Measurements from ENCODE around the gene RGS6.

RGS6 gene

DNA sequence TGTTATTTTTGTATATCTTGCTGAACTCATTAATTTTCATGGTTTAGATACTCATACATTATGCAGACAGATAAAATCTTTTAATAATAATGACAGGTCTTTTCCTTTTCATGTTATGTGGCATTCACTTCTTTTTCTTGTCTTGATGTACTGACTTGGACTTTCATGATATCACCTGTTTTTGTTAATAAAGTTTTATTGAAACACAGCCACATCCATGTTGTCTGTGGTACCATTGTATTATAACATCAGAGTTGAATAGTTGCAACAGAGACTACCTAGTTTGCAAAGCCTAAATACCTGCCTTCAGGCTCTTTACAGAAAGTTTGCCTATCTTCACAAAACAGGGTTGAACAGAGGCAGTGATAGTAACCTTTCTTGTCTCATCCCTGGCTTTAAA is 85.1 kb downstream of the RGS6 start:
- DNase-seq, result no peak

DNA sequence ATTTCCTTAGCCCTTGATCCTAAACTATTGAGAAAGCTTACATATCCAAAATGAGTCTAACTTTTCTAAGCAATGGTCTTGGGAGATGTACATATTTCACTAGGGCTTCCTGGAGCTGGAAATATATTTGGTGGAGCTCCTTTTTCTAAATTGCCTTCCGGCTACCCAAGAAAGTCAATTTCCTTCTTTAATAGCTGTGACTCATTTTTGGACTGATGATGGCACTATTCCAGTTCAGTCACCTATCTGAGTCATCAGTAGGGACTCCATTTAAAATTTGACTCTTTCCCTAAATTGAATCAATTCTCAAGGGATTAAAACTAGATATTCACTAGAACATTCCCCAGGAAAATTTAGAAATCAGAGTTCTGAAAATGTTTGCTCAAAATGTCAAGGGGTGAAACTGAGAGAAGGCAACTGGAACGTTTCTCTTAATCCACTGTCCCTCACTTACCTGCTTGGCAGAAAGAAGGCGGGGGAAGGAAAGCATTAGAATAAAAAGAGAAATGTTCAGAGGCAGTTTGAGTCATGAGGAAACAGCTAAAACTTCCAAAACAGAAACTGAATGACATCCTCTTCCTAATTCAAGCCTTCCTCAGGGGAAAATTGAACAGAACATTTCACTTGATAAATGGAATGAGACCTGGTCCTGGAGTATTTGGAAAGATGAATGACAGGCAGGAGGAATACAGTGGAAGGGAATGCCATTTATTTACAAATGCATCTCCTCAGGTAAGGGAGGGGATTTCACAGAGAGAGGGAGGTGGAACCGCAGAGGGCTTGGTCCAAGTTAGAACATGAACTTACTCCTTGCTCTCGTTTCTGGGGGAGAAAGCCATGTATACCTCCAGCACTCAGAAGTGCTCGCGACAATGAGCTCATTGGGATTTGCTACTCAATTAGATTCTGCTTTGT is 91.2 kb downstream of the RGS6 start:
- DNase-seq, result no peak

DNA sequence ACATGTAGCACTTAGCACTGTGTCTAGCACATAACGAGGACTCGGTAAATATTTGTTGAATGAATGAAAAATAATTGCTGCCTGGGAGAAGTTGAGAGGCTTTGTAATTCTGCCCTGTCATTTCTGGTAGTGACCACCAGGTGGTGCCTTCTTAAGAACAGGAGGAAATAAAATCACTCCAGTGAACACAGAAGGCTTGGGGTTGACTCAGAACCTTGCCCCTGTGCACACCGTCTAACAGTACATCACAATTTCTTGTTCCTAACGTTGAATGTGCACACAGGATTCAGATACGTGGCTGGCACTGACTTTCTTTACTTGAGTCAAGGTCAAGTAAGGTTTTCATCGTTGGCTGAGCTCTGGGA is 91.8 kb downstream of the RGS6 start:
- no peak for DNase-seq

GRCh38 chr14:72024504-72024903 is 92.3 kb downstream of the RGS6 start:
- DNase-seq, result no peak

- DNase-seq, result no peak
These were observed 94.3 kb downstream of the RGS6 start for GRCh38 chr14:72026536-72026935.

- DNase-seq, result no peak
These were observed 94.8 kb downstream of the RGS6 start for GRCh38 chr14:72027061-72027460.

- no peak for DNase-seq
These were observed 101.1 kb downstream of the RGS6 start for GRCh38 chr14:72033365-72033764.

GRCh38 chr14:72040528-72040927 is 108.3 kb downstream of the RGS6 start:
- DNase-seq, result no peak

DNA sequence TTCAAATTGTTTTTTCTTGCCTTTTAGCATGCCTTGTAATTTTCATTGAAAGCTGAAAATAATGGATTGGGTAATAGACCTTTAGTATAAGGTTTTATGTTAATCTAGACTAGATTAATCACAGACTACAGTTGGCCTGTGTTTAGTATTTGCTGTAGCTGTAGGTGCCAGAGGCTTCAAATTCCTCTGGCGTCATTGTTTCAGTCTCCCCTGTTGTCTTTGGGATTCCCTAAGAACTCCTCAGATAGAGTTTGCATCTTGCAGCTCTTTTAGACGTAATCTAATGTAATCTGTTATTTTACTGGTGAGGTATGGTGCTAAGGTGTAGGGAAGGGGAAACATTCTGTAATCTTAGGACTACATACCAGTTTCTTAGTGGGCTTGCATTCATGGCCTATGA is 113.0 kb downstream of the RGS6 start:
- DNase-seq, result no peak

DNA sequence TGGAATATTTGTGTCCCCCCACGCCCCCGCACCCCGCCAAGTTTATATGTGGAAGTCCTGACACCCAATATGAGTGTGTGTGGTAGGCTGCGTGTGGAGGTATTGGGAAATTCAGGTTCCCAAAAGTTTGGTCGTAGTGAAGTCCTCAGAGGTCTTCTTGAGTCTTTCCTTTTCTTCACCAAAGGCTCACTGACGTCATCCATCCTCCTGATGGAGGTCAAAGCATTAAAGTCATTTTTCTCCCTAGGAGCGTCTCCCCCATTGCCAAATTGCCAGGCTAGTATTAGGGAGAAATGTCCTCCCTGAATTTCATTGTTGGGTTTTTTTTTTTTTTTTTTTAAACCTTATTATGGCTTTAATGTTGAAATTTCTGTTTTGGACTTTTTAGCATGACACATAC is 113.7 kb downstream of the RGS6 start:
- no peak for DNase-seq

DNA sequence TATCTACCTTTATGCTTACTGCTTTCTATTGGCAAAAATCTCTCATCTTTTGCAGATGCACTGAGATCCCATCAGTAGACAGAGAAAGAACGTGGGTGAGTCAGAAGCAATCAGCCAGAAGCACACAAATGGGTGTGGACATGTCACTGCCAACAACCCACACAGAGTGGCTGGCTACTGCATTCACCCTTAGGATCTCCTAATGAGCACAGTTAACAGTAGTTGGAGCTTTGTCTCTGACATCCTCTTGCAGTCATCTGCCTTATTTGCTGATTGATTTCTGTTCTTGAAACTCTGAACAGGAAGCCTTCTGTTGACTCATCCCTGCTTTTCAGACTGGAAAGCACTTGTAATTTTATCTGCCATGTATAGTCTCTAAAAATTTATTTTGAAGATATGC is 117.2 kb downstream of the RGS6 start:
- no peak for DNase-seq

GRCh38 chr14:72052356-72052755 is 120.1 kb downstream of the RGS6 start:
- DNase-seq, result no peak

DNA sequence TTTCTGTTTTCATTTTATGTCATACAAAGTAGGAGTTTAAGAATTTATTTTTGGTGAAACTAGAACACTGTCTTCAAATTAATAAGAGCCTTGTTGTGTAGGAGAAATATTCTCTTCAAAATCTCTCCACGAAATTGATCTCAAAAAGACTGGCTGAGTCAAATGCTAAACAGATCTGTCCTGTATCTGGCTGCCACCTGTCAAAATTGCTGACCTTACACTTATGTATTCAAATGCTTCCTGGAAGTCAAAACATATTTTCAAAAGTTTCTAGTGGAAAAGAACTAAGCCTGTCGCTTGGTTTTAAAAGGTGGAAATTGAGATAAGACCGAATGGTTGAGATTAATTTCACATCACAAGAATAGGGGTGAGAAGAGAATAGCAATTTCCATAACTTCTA is 121.4 kb downstream of the RGS6 start:
- no peak for DNase-seq

DNA sequence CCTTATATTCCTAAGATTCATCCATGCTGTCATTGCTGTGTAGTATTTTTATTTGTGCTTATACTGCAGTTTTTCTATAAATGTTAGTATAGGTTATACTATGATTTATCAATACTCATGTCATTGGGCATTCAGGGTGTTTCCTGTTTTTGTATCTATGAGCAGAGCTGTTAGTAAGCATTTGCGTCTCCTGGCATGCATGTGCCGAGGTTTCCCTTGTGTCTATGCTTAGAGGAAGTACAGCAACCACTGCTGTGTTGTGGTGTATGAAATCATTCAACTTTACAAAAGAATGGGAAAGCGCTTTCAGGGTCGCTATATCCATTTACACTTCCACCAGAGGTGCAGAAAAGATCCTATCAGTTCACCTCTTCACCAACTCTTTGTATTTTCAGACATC is 122.7 kb downstream of the RGS6 start:
- no peak for DNase-seq

DNA sequence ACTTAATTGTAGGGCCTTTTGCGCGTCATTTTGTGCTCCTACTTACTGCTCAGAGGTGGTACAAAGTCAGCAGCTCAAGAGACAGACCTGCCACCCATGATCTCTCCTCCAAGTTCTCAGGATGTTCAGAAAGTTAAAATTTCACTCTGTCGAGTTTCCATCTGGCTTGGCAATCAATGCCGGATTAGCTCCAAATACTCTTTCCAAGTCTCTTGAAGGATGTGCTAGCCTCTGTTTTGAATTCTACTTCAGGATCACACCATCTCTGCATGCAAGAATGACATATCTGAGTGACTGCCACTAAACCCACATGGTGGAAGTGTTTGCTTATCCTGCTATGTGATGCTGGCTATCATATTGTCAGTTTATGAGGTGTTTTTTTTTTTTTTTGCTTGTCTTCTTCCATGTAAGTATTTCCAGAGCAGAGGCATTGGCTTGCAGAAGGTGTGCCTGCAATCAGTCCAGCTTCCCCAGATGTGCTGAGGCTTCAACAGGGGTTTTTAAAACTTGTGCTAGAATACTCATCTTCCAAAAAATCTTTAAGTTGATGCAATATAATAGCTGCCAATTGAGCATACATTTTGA is 125.6 kb downstream of the RGS6 start:
- no peak for DNase-seq

- DNase-seq, result no peak
These were observed 128.2 kb downstream of the RGS6 start for GRCh38 chr14:72060460-72060859.

- DNase-seq, result no peak
These were observed 128.7 kb downstream of the RGS6 start for GRCh38 chr14:72060917-72061316.

DNA sequence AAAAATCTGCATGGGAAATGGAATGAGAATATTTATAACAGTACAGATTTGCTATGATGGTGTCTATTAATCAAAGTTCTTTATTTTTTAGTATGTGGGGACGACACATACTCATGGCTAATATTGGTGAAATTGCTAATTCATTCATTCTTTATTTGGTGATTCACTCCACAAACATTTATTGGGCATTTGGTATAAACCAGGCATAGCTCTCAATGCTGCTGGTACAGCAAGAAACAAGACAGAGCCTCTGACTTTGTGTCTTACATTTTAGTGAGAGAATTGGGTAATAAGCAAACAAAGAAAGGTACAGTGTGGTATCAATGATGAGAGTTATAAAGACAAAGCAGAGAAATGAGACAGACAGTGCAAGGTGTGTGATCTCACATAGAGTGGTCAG is 129.5 kb downstream of the RGS6 start:
- no peak for DNase-seq

GRCh38 chr14:72063761-72064282 is 131.6 kb downstream of the RGS6 start:
- DNase-seq, result no peak

GRCh38 chr14:72064501-72064900 is 132.3 kb downstream of the RGS6 start:
- no peak for DNase-seq

- no peak for DNase-seq
These were observed 138.2 kb downstream of the RGS6 start for GRCh38 chr14:72070458-72070857.

GRCh38 chr14:72075649-72076334 is 143.6 kb downstream of the RGS6 start:
- DNase-seq, result no peak

DNA sequence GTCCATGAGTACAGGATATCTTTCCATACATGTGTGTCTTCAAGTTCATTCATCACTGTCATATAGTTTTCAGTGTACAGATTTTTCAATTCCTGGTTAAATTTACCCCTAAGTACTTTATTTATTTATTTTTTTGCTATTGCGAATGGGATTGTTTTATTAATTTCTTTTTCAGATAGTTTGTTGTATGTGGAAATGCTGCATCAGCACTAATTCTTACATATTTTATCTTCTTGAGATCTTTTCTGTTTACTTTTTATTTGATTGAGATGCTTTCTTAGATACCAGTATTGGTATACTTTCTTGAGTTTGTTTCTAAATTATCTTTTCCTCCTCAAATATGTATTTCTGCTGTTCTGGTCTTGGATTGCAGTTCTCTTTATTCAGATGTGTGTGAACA is 148.9 kb downstream of the RGS6 start:
- no peak for DNase-seq

- no peak for DNase-seq
These were observed 152.7 kb downstream of the RGS6 start for GRCh38 chr14:72084935-72085334.
